ENCODE results near the gene CAMSAP1.

DNA sequence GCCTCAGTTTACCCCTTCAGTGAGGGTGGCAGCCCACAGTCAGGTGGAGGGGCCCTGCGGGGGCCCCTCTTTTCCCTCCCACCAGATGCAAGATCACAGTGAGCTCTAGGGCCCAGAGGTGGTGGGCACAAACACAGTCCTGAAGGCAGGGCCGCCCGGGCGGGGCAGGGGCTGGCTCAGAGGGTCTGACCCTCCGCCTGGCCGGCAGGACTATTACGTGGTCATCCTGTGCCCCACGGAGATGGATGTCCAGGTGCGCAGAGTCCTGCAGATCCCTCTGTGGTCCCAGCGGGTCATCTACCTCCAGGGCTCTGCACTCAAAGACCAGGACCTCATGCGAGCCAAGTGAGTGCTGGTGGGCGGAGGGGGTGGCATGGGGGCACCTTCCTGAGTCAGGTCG lies 141.9 kb downstream of the CAMSAP1 start:
- TF ChIP-seq ZBTB7A (IDR thresholded peaks at IDR 0.05; ENCODE audit: borderline replicate concordance, control insufficient read depth, low read depth, low read length) (no peak), POLR2AphosphoS5 (IDR thresholded peaks at IDR 0.05; ENCODE audit: control insufficient read depth, insufficient read depth, low read depth, low read length) (no peak), TBL1XR1 (IDR thresholded peaks at IDR 0.05; ENCODE audit: low read length in 2 of 2) (no peak)
- TF ChIP-seq, protein P1, sequence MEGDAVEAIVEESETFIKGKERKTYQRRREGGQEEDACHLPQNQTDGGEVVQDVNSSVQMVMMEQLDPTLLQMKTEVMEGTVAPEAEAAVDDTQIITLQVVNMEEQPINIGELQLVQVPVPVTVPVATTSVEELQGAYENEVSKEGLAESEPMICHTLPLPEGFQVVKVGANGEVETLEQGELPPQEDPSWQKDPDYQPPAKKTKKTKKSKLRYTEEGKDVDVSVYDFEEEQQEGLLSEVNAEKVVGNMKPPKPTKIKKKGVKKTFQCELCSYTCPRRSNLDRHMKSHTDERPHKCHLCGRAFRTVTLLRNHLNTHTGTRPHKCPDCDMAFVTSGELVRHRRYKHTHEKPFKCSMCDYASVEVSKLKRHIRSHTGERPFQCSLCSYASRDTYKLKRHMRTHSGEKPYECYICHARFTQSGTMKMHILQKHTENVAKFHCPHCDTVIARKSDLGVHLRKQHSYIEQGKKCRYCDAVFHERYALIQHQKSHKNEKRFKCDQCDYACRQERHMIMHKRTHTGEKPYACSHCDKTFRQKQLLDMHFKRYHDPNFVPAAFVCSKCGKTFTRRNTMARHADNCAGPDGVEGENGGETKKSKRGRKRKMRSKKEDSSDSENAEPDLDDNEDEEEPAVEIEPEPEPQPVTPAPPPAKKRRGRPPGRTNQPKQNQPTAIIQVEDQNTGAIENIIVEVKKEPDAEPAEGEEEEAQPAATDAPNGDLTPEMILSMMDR (IDR thresholded peaks at IDR 0.05 in 2 of 3, conservative IDR thresholded peaks at IDR 0.05 in 1 of 3; ENCODE audit: insufficient read depth in 2 of 3, low read depth in 1 of 3, low read length in 3 of 3) = no peak
- TF ChIP-seq, protein P2, sequence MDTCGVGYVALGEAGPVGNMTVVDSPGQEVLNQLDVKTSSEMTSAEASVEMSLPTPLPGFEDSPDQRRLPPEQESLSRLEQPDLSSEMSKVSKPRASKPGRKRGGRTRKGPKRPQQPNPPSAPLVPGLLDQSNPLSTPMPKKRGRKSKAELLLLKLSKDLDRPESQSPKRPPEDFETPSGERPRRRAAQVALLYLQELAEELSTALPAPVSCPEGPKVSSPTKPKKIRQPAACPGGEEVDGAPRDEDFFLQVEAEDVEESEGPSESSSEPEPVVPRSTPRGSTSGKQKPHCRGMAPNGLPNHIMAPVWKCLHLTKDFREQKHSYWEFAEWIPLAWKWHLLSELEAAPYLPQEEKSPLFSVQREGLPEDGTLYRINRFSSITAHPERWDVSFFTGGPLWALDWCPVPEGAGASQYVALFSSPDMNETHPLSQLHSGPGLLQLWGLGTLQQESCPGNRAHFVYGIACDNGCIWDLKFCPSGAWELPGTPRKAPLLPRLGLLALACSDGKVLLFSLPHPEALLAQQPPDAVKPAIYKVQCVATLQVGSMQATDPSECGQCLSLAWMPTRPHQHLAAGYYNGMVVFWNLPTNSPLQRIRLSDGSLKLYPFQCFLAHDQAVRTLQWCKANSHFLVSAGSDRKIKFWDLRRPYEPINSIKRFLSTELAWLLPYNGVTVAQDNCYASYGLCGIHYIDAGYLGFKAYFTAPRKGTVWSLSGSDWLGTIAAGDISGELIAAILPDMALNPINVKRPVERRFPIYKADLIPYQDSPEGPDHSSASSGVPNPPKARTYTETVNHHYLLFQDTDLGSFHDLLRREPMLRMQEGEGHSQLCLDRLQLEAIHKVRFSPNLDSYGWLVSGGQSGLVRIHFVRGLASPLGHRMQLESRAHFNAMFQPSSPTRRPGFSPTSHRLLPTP (IDR thresholded peaks at IDR 0.05; ENCODE audit: borderline replicate concordance, extremely low read depth, insufficient read length) = no peak
